NCI-H2227 (cell line): ENCODE results near the gene STK10.

Source experiments
- DNase-seq: peaks from one replicate; lab custom pipeline; 2025; ENCODE audit not compliant: unreplicated experiment; lab: John Stamatoyannopoulos, UW

The STK10 gene

DNA sequence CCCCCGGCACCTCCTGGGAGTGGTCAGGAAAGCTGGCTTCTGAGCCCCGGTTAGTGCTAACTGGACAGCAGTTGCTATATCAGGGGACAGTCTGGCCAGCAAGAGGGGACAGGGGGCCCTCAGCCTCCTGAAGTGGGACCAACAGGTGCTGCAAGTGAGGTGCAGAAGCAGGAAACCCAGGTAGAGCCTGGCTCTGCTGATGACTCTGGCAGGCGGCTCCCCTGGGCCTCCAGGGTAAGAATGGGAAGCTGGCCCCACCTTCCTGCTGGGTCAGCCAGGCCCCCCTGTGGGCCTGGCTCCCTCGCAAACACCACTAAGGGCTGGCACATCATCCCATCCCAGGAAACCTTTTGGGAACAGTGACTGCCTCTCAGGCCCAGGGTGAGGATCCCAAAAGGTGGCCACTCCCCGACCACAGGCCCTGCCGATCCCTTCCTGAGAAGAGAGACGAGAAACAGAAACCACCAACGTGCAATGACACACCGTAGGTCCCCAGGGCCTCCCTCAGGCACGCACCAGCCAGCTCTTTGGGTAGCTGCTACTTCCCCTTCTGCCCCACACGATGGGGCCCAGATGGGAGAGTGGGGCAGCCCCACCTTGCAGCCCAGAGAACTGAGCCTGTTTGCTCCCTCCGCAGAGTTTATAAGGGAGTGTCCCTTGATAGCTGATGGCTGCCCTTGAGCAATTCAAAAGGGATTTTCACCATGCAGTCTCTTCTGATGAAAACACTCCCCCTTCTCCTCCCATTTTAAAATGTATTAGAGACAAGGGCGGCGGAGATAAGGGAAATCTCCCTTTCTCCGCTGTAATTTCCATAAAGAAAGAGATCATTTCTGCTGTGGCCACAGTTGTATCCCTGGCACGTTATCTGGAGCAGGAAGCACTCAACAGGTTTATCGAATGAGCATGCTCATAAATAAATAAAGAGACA lies 76.8 kb downstream of the STK10 start:
- DNase-seq: no peak

DNA sequence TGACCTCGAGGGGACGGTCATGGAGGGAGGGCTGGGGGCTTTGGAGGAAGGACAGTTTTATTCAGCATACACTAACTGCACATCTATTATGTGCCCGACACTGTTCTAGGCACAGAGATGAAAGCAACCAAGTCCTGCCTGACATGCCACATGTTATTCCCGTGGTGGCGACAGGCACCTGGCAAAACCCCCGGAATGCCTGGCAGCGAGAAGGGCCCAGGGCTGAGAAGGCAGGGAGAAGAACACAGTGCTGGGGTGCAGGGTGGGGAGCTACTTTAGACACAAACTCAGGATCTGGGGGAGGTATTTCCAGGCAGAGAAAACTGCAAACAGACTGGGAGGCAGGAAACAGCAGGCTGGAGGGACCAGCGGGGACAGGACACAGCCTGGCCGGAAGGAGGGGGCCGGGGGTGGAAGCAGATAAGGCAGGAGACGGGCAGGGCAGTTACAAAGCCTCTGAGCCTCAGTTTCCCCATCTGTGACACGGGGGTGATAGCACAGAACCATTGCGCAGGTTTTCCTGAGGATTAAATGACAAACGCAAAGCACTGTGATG lies 77.7 kb downstream of the STK10 start:
- no peak for DNase-seq

DNA sequence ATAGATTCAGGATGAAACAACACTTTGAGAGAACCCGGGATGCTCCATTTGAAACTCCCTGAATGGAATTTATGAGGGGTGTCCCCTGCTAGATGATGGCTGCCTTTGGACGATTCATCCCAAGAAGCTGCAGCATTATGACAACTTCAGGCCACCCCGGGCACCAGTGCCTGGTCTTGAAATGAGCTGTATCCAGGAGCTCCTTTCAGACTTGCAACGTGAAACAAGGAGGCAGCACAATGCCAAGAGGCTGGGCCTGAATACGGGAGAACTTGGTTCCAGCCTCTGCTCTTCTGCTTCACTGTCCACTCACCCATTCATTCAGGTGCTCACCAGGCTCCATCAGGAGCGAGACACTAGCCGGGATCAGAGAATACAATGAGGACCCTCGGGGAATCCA lies 78.3 kb downstream of the STK10 start:
- no peak for DNase-seq

DNA sequence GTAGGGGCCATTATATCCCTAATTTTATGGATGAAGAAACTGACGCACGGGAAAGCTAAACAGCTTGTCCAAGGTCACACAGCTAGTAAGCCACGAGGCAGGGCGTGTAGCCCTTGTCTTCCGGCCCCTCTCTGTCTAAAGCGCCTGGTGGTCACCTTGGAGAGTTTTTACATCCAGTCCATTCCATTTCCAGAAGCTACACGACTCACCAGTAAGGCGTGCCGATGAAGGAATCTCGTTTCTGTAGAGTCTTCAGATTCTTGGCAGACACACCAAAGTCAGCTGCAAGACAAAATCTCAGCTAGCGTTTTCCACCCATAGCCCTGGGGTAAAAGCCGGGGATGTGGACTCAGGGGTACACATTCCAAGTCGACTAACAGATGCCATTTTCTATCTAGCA lies 80.5 kb downstream of the STK10 start:
- no peak for DNase-seq

DNA sequence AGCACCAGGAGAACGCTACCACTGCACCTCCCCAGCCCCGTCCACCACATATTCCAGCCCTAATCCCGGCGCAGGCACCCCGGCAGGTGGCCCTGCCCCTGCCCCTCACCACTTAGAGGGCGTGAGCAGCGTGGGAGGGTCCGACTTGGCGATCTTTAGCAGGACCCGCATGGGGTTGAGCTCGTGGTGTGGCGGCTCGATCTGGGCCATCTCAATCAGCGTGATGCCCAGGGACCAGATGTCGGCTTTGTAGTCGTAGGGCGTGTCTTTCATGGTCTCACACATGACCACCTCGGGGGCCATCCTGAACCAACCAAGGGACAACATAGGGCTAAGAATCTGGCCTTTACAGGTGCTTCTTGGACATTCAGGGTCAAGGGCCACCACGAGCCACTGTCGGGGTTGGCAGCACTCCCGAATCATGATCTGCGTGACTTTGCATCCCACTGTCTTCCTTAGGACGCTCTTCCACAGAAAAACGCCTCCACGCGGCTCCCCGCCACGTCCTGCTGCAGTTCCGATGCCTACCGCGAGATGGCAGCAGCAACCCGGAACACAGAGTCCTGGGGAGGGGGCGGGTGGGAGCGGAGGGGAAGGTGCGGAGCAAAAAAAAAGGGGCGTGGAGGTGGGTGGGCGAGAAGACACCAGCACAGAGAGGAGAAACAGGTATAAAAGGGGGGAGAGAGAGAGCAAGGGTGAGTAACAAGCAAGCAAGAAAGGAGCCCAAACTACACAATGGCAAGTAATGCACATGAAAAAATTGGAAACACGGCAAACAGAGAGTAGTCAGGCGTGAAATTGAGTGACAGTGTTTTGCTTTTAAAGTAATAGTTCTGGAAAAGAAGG lies 81.3 kb downstream of the STK10 start:
- peak; percentile 72 for DNase-seq

DNA sequence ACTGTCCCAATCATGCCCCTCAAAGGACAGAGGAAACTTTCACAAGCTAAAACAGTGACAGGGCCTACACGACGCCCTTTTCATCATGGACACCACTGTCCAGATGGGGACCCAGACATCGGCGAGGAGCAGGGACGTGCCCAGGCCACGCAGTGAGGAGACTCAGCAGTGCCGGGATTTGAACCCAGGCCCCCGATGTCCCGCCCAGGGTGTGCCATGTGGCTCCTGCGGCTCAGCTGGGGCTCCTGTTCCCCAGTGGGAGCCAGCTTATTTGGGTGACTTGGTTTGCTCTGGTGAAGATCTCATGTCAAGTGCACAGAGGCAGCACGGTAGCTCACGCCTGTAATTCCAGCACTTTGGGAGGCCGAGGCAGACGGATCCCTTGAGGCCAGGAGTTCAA lies 82.2 kb downstream of the STK10 start:
- no peak for DNase-seq

DNA sequence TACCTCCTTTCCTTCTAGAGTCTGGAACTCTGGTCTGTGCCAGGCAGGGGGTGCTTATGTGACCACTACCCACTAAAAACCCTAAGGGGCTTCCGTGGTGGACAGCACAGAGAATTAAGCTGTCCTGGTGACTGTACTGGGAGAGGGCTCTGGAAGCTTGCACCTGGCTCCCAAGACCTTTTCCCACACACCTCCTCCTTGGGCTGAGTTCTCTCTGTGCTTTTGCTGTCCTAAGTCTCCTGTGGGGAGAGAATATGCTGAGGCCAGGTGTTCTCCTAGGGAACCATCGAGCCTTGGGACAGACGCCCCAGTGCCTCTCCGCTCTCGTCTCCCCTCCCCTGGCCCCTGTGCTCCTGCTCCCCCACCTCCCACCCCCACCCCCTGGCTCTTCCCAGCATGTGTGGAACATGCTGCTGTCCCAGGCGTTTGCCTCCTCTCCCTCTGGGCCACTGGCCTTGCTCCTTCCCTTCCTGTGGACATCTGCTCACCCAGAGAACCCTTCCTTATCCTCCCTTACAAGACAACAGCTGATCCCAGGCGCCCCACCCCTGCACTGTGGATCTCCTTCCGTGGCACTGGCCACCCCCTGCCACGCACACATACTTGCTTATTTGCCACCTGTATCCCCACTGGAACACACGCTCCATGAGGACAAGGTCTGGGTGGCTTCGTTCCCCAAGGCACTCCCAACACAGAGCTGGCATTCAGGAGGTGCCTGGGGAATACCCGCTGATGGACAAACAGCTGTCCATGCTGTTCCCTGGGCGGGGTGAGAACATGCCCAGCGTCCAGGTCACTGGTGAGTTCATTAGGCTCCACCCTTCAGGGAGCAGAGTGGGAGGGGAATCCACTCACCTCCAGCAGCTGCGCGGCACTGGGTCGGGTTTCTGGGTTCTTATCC lies 83.0 kb downstream of the STK10 start:
- no peak for DNase-seq

DNA sequence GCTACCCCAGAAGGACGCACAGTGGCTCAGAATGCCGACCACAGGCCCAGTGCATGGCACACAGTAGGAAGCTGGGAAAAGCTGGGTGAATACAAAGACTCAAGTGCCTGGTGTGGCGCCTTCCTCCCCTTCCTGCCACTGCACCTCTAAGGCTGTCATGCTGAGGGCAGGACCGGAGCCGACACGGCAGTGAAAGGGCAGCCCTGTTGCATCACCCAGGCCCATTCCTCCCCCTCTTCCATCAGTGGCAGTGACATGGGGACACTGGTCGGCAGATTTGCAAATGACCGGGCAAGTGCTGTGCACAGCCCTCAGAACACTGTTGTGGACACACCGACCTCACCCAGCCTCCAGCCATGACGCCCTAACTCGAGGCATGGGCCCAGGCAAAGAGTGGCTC lies 84.0 kb downstream of the STK10 start:
- DNase-seq: no peak

DNA sequence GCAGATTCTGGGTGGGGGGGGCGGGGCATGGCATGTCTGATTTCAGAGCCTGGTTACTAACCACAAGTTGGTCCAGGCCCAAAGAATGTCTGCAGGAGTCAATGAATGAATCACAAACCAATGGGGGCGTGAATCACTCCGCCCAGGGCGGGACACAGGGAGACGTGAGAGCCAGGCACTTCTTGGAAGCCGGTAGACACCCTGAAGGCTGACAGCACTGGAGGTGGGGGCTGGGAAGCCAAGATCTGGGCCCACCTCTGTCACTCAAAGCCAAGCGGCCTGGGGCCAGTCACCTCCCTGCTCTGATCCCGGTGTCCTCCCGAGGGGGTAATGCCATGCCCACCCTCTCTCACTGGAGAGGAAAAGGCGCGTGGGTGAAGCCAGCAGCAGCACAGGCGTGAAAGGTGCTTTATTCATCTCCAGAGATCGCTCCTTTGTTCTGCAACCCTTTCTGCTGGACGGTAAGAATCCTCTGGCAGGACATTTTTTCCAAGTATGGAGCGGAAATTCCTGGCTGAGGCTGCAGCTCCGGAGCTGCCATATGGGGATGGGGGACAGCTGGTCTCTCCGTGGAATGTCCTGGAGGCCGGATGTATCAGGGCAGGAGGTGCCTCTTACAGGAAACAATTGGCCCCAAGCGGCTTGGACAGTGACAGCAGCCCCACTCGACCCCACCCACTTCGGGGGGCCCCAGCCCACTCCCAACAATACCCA lies 85.0 kb downstream of the STK10 start:
- DNase-seq: no peak

DNA sequence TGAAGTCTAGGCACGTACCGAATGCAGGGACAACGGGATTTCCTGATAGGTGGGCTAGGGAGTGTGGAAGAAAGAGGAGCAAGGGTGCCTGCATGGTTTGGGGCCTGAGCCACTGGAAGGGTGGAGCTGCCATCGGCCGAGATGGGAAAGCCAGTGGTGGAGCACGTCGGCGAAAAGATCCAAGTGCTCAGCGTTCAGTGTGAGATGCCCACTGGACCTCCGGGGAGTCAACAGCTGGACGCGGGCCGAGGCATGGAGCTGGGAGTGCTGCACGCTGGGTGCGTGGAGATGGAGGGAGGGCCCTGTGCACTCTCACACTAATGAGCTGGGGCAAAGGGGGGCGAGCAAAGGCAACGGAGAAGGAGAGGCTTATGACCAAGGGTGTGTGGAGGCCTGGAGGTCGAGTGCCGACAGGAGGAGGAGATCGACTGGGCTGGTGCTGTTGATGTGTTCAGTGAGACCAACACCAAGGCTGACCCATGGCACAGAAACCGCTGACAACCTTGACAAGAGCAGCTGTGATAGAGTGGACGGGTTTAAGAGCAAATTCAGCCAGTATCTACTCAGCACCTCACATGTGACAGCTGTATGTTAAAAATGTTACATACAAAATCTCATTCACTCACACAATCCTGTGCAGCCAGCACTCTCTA lies 85.7 kb downstream of the STK10 start:
- no peak for DNase-seq

DNA sequence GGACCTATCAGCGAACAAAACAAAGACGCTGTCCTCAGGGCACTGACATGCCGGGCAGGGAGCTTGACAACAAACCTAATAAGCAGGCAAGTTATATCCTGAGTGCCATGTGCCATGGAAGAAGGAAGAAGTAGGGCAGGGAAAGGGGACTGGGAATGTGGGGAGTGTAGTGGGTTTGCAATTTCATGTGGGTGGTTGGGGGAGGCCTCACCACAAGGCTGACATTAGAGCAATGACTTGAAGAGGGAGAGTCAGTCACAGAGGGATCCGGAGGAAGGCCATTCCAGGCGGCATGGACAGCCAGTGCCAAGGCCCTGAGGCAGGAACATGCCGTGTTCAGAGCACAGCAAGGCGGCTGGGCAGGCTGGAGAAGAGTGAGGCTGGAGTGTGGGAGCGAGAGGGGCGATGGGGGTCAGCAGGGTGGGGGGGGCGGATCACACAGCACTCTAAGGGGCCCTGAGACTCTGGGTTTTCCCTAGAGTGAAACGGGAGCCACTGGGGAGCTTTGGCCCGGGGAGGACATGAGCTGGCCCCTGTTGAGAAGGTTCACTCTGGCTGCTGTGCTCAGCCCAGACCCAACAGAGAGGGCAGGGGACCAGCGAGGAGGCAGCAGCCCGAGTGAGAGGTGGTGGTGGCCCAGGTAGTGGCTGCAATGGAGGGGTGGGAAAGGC lies 86.3 kb downstream of the STK10 start:
- no peak for DNase-seq

DNA sequence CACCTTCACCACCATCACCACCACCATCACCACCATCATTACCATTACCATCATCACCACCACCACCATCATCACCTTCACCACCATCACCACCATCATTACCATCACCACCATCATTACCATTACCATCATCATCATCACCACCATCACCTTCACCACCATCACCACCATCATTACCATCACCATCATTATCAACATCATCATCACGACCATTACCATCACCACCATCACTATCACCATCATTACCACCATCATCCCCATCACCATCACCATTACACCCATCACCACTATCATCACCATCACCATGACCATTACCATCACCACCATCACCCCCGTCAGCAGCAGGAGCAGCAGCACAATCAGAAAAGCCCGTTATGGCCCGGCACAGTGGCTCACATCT lies 89.1 kb downstream of the STK10 start:
- DNase-seq: no peak

DNA sequence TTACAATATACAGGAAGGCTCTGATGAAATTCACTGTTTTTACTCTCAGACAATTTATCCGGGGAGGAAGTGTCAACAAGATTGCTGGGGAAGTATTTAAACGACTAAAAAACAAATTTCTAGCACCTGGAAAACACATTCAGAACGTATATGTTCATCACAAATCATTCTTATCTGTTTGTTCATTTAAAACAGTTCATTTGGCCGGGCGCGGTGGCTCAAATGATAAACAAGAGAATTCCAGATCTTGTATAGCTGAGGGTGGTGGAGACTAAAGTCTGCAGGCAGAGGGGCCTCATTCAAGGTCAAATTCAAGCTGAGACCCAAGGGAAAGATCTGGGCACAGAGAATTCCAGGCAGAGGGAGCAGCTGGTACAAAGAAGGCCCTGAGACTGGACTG lies 90.0 kb downstream of the STK10 start:
- no peak for DNase-seq

DNA sequence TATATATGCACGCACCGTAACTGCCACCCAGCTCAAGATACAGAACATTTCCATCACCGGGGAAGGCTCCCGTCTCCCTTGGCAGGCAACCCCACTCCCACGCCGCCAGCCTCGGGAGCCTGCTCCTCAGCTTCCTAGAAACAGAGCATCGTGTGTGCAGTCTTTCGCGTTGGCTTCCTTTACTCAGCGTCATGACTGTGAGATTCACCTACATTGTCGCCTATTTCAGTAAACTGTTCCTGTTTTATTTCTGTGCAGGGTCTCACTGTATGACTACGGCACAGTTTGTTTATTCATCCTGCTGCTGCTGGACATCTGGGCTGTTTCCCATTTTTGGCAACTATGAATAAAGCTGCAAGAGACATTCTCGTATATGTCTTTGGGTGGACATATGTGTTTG lies 90.7 kb downstream of the STK10 start:
- DNase-seq: no peak

DNA sequence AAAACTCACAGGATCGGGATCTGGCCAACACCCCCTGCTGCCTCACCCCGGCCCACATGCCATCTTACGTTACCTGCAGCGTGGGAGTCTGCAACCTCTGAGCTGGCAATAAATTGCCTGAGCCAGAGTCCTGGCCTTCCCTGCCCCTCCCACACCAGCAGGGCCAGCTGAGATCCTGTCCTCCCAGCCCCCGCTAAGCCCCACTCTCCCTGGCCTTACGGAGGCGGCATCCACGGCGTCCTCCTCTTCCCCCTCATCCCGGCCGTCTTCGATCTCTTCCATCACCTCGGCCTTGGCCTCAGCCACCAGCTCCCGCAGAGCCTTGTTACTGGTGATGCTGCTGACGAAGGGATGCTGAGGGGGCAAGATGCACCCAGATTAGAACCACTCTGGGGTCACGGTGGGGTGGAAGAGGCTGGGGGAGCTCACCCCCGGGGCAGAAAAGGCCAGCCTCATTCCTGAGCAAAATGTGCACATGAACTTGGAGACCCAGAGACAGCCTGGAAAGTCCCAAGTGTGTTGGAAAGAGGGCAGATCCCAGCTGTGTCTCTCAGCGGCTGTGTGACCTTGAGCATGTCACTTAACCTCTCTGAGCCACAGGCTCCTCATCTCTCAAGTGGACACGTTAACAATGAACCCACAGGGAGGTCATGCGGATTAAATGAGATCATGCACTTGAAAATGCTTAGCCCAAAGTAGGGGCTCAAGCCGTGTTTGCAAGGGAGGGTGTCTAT lies 91.7 kb downstream of the STK10 start:
- DNase-seq: no peak

DNA sequence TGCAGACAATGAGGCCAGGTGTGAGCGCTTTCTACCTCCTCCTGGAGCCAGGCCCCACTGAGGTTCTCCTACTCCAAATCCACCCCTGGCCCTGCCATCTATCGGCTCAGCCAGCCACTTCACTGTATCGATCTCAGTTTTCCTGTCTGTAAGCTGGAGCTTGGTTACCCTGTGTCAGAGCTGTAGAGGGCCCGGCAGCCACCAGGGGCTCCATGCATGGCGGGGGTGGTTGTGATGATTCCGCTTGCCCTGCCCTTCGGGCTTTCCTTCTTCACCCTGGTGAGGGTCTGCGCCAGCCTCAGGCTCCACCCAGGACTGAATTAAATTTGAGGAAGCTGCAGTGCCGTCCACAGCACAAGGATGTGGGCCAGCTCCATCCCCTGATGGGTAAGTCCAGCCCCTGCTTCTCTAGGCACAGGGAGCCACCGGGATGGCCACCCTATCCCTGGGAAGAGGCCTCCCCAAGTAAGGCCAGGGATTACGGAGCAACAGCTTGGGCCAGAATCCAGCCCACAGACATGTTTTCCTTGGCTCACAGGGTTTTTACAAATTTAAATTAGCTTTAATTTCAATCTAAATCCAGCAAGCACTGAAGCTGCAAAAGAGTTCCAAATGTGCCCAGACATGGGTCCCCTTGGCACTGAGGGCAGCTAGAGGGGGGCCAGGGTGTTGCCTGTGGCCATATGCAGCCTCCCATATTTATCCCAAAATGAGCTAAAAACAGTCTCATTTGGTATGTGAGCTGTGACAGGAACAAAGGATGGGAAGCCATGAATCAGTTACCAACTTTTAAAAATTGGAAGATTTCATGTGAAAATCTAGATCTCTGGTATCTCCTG lies 92.4 kb downstream of the STK10 start:
- DNase-seq: no peak

DNA sequence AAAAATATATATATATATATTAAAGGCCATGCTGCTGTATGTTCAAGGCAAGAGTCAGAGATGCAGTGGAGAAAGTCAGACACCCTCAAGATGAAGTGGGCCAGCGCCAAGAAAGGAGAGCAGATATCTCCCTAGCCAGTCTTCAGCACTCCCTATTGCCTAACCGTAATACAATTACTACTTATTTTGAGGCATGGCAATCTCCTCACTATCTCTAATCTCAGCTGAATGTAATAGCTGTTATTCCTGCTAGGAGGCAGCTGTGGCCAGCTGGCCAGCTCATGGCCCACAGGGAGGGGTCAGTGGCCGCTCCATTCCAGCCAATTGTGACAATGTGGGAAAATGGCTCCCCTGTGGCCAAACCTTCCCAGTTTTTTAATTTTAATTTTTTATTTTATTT lies 94.1 kb downstream of the STK10 start:
- DNase-seq: no peak

DNA sequence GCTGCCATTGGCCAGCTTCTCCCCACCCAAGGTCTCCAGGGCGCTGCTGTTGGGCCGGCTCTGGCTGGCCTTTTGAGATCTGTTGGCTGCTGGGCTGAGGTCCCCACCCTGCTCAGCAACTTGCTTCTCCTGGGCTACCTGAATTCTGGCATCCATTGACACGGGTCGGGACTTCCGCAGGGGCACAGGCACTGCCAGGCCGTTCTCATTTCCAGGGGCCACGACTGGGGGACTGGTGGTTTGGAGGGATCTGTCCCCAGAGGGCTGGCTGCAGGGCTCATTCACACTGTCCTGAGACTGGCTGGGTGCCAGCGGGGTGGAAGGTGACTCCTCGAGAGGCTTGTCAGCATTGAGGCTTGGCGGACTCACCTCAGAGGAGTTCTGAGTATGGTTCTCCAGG lies 94.5 kb downstream of the STK10 start:
- DNase-seq: no peak
